CD4-positive, alpha-beta T cell treated with Interleukin-21 for 1 hour (primary cell): ENCODE results near the gene ZDHHC19.
"Not testable (repeated sequence)": the region's sequence is repeated elsewhere in the genome, so short reads cannot be mapped to it uniquely, and the experiment has no call there.

Source experiments
- DNase-seq: peaks from one replicate; pipeline ENCODE4 v3.0.0-alpha.2; 2020

Gene ZDHHC19, protein sequence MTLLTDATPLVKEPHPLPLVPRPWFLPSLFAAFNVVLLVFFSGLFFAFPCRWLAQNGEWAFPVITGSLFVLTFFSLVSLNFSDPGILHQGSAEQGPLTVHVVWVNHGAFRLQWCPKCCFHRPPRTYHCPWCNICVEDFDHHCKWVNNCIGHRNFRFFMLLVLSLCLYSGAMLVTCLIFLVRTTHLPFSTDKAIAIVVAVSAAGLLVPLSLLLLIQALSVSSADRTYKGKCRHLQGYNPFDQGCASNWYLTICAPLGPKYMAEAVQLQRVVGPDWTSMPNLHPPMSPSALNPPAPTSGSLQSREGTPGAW

DNA sequence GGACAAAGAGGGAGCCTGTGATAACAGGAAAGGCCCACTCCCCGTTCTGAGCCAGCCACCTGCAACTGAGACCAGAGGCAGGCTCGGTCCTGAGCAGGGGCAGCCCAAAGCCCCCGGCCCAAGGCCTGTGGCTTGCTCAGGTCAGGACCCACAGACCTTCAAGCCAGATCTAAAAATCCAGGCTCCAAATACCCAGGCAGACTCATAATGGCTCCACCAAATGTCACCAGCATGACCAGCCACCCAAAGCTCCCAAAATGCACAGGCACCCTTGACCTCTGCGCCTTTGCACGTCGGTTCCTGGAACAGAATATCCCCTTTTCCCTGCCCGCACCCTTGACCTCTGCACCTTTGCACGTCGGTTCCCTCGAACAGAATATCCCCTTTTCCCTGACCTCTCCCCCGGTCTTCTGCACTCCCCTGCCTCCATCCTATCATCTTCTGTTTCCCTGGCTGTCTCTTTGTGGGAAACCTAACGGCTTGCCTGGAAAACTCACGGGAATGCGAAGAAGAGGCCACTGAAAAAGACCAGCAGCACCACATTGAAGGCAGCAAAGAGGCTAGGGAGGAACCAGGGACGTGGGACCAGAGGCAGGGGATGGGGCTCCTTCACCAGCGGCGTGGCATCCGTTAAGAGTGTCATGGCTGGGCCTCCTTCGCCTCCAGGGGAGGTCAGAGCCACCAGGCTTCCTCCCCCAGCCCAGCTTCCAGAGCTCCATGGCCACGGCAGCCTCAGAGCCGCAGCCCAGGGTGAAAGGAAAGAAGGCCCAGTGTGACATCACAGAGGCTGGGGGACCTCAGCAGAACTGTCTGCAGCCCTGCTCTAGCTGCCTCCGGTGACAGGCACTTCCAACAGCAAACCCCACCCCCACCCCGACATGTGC is at the start of gene ZDHHC19:
Gene ZDHHC19, minus strand, starts transcription at position 728 of the 884 bp plus-strand sequence. Its CDS starts 85 bp downstream, at position 643.
- no peak for DNase-seq

DNA sequence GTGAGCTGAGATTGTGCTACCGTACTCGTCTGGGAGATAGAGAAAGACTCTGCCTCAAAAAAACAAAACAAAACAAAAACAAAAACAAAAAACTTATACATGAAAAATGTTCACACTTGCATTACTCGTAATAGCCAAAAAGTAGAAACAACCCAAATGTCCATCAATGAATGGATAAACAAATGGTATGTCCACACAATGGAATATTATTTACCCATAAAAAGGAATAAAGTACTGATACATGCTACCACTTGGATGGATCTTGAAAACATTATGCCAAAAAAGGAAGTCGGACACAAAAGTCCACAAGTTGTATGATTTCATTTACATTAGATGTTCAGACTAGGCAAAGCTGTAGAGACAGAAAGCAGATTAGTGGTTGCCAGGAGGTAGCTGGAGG is 49.6 kb upstream of the ZDHHC19 start:
- no peak for DNase-seq

GRCh38 chr3:196255776-196256175 is 44.6 kb upstream of the ZDHHC19 start:
- DNase-seq: no peak

- DNase-seq: no peak
These were observed 43.4 kb upstream of the ZDHHC19 start for GRCh38 chr3:196254376-196255283.

DNA sequence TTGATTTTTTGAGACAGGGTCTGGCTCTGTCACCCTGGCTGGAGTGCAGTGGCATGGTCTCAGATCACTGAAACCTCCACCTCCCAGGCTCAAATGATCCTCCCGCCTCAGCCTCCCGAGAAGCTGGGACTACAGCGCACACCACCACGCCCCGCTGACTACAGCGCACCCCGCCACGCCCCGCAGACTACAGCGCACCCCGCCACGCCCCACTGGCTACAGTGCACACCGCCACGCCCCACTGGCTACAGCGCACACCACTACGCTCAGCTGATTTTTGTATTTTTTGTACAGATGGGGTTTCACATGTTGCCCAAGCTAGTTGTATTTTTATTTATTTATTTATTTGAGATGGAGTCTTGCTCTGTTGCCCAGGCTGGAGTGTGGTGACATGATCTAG is 40.7 kb upstream of the ZDHHC19 start:
- no peak for DNase-seq

- no peak for DNase-seq
These were observed 35.6 kb upstream of the ZDHHC19 start for GRCh38 chr3:196246612-196247308.

GRCh38 chr3:196244166-196244565 is 33.0 kb upstream of the ZDHHC19 start:
- not testable (repeated sequence) for DNase-seq

DNA sequence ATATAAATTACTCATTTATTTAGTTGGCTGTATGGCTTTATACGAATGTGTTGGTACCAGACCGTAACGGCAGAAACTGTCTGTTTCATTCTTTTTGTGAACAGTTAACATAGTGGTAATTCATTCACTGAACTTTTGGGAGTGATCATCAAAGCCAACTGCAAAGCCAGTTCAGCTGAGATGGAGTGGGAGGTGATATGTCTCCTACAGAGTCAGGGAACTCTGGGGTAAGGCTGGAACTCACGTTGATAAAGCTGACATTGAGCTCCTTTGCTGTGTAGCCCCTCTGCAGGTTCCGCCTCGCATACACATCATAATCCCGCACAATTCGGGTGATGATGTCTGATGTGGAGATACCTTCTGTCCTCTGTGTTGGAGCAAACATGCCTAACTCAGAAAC is 30.5 kb upstream of the ZDHHC19 start:
- no peak for DNase-seq

DNA sequence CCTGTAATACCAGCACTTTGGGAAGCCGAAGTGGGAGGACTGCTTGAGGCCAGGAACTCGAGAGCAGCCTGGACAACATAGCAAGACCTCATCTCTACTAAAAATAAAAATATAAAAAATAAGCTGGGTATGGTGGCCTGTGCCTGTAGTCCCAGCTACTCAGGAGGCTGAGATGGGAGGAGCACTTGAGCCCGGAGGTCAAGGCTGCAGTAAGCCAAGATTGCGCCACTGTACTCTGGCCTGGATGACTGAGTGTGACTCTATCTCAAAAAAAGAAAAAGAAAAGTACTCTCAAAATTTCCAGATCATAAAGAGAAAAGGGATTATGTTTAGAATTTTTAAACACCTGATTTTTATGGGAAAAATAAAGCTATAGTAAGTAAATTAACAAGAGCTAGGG is 29.2 kb upstream of the ZDHHC19 start:
- no peak for DNase-seq

DNA sequence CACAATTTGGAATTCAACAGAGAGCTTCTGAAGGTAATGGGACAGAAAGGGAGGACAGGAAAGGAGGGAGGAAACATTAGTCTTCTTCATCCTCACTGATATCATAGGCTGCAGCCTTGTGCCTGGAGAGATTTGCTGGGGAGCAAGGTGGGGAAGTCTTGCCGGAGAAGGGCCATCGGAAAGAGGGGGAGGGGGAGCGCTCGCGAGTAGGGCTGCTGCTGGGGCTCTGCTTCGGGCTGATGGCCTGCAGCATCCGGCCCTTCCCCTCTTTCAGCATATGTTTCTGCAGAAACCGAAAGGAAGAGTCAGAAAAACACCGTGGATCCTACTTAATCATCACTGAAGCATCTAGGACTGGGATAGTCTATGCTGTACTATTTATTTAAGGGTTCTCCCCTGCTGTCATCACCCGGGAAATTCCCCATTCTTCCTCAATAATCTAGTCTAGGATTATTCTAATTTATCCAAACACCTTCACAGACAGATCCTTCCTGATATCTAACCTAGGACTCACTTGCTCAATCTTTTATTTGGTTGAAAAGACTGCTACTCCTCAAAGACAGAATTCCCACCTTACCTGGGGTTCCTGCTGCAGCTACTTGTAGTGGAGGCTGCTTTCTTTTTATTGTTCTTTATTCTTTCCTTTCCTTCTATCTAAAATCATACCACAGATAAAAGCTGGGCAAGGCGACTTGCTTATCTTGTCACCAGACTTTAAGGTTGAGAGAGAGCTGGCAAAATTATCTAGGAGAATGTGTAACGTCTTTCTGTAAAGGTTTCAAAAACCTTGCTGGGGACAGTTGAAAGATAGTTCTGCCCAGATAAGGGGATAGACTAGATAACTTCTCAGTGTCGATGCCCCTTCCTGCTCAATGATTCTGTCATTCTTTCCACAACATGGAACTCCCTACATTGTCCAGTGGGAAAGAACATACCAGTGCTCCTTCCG is 27.7 kb upstream of the ZDHHC19 start:
- DNase-seq: no peak

DNA sequence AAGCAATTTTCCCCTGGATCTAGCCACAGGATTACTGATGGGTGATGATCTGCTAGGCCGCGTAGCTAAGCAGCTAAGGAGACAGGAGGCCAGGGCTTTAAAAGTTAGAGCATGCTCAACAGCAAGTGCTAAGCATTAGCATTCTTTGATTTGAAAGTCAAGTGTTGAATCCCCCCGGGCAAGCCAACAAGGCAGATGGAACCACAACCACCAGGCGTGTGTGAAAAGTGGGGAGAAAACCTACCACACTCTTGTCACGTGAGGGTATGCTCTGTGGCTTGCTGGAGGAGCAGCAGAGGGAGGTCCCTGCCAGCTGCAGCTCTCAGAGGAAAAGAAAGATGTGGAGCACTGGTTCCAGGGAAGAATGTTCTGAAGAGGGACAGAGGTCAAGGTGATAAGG is 26.0 kb upstream of the ZDHHC19 start:
- DNase-seq: no peak

DNA sequence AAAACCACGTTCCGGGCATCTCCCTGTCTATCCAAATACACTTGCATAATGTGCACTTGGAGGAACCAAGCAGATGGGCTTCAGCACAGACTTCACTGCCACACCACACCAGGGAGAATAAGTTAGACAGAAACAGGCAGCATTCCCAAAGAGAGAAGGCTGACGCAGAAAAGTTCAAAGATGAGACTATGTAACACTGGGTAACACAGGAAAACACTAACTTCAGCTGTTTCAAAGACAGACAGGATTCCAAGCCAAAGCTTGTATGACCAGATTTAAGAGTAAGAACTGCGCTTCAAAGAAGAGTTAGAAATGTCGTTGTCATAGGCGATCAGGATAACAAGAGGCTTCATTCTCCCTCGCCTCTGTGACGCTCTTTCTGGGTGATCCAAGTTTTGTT is 25.0 kb upstream of the ZDHHC19 start:
- no peak for DNase-seq

DNA sequence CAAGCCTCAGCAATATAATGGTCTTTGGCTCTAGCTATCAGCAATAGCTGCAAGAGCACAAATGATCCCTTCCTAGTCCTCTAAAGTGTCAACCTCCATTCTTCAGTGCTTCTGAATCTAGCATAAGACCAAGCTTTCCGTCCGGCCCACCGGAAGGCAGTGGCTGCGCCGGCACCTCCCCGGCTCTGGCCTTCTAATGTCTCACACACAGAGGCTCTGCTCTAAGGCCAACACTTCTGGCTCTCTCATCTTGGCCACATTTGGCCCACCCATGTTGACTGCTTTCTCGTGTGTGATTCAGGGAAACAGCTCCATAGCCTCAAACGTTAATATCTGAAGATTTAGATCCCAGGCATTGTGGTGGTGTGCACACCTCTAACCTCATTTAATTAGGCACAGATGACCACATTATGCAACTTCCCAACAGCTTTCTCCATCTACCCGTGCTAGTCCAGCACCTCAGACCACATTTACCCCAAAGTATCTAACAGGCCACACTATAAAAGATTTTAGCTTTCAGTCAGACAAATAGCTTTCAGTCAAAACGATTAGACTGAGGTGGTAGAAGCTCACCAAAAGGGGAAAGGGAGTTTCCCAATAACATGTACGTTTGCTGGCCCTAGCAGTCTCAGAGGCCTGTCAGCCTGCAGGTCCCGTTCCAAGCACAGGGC is 24.4 kb upstream of the ZDHHC19 start:
- DNase-seq: no peak

DNA sequence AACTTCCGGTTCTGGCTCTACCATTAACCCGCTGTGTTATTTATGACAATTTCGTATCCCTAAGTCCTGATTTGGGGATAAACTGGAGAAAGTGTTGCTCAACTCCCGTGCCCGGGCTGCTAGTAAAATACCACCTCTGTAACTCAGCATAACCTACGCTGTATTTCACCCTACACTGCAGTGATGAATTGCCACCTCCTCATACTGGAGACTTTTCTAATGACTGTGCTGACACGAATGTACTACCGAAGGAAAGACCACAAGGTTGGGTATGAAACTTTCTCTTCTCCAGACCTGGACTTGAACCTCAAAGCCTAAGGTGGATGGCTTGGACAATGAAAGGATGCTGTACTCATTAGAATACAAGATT is 21.7 kb upstream of the ZDHHC19 start:
- no peak for DNase-seq

DNA sequence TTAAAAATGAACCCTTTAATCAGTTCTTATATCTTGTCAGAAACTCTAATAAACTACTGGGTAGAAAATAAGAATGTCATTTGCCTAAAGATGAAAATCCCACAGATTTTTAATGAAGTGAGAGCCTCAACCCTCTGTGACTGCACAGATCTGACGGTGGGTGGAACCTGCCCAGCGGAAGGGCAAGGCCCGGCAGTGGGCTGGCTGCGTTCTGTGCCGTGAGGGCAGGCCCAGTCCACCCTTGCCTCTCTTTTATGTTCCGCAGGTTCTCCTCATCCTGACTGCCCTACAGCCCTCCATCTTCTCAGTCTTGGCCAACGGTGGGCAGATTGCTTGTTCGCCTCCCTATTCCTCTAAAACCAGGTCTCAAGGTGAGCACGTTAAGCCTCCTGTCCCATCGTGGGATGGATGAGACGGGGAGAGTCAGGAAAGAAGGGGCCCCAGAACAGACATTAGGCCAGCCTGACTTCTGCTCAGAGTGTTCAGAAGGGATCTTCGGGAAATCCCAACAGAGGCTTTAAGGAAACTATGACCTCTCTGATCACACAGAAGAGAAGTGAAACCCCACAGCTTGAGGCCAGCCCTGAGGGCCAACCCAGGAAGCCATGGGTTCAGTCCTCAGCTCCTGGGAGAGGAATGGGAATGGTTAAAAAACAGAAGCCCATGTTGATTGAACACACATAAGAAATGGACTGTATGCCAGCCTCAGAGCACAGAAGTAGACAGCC is 21.1 kb upstream of the ZDHHC19 start:
- no peak for DNase-seq

GRCh38 chr3:196227629-196228493 is 16.7 kb upstream of the ZDHHC19 start:
- DNase-seq: no peak

DNA sequence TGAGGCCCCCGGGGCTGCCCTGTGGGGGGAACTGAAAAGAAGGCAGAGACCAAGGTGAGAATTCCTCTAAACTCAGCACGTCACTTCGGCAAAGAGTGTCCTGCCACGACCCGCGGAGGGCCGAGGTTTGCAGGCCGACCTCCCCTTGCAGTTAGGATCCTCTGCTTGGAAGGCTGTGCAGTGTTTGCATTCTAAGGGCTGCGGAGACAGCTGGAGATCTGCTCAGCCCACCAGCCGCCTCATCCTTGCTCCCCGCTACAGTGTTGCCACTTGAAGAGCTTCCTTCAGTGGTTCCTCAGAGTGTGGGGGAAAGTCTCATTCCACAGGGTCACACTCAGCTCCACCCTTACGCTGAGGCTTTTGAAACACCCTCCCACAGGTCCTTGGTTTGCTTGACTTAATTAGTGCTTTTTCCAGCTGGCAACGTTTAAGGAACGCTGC is 15.9 kb upstream of the ZDHHC19 start:
- no peak for DNase-seq

DNA sequence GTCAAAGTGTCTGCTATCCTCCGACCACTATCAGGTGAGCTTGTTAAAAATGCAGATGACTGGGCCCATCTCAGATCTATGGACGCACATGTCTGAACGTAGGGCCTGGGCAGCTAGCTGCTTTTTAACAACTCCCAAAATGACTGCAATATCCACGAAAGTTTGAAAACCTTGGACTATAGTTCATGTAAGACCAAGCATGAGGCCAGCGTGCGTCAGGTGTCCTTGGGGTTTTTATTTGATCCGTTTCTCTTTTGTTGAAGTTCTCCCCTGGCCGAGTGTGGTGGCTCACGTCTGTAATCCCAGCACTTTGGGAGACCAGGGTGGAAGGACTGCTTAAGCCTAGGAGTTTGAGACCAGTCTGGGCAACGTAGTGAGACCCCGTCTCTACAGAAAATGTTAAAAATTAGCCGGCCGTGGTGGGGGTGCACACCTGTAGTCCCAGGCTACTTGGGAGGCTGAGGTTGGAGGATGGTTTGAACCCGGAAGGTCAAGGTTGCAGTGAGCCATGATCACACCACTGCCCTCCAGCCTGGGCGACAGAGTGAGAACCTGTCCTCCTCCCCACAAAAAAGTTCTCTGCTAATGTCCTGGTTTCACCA is 14.7 kb upstream of the ZDHHC19 start:
- DNase-seq: no peak

GRCh38 chr3:196225086-196225485 is 13.9 kb upstream of the ZDHHC19 start:
- no peak for DNase-seq
